GM21360 (cell line): Measurements from ENCODE around the gene GTPBP2.

Experiments
- ATAC-seq: cut with Tn5 transposase; IDR thresholded peaks from one replicate; pipeline ENCODE4 v1.9.1; 2021; ENCODE audit warnings: mild to moderate bottlenecking, moderate library complexity; ENCODE audit not compliant: unreplicated experiment

The GTPBP2 gene

DNA sequence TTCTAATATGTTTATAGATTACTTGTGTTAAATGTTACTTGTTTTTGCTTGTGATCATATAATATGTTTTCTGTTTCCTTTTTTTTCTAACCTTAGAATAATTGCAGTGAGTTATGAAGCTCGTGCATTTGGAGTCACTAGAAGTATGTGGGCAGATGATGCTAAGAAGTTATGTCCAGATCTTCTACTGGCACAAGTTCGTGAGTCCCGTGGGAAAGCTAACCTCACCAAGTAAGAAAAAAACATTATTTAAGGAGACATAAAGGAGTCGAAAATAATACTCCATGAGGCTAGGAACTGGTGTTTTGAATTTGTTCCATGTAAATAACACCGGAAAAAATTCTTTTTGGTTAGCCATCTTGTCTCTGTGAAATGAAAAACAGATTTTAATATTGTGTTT is 46.2 kb downstream of the GTPBP2 start:
- ATAC-seq, result no peak

DNA sequence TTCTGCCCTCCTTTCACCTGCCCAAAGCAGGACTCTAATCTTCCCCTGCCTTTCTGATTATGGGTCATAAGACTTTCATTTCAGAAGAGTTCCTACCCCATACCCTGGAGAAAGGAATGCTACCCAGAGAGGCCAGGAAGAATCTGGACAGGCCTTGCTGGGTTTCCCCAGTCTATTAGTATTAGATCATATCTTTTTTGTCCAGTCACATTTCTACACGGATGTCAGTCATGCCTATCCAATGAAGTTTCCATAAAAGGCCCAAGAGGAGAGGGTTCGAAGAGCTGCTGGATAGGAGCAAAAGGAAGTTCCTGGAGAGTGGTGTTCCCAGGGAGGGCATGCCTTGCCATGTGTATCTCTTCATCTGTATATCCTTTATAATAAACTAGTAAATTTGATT is 49.9 kb downstream of the GTPBP2 start:
- ATAC-seq, result no peak

DNA sequence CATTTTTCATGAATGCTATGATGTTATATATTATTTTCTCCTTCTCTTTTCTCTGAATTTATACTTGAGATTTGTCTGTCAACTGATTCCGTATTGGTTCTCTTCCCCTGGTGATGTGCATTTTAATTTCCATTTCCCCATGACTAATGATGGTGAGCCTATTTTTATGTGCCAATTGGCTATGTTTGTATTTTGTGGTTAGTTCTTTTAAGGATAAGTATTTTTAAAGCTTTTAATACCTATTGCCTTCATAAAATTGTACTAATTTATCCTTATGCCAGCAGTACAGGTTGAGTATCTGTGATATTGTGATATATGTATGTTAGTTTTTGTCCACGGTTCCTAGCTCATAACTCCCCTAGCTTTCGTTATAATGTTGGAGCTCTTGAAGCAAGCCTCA is 50.3 kb downstream of the GTPBP2 start:
- no peak for ATAC-seq

DNA sequence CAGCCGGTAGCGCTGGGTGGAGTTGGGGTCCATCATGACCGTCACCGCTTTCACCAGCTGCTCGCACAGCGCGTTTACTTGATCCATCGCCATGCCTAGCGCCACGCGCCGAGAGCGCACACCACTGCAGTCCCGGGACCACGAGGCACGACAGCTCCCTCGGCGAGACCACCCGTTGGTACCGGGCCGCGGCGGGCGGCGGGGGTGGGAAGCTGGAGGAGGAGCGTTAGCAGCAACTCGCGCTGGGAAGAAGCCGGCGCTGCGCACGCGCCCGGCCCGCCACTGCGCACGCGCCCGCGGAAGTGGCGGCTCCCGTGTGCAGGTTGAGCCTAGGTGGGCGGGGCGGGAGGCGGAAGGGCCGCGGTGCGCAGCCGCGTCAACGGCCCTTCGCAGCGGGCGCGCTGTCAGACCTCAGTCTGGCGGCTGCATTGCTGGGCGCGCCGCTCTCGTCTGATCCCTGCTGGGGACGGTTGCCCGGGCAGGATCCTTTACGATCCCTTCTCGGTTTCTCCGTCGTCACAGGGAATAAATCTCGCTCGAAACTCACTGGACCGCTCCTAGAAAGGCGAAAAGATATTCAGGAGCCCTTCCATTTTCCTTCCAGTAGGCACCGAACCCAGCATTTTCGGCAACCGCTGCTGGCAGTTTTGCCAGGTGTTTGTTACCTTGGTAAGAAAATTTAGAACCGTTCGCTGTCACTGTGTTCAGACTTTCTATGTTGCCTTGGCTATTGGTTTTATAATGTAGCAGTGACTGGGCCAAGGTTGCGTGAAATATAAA is 53.1 kb downstream of the GTPBP2 start, which contains the start of the genes POLH and XPO5:
TSS of gene POLH (plus strand) at position 414 of the 780 bp plus-strand sequence. CDS start 6,135 bp downstream, outside the sequence.
TSS of gene XPO5 (minus strand) at position 267 of the 780 bp plus-strand sequence. CDS start at position 93, 174 bp downstream.
- peak; percentile 91 for ATAC-seq

DNA sequence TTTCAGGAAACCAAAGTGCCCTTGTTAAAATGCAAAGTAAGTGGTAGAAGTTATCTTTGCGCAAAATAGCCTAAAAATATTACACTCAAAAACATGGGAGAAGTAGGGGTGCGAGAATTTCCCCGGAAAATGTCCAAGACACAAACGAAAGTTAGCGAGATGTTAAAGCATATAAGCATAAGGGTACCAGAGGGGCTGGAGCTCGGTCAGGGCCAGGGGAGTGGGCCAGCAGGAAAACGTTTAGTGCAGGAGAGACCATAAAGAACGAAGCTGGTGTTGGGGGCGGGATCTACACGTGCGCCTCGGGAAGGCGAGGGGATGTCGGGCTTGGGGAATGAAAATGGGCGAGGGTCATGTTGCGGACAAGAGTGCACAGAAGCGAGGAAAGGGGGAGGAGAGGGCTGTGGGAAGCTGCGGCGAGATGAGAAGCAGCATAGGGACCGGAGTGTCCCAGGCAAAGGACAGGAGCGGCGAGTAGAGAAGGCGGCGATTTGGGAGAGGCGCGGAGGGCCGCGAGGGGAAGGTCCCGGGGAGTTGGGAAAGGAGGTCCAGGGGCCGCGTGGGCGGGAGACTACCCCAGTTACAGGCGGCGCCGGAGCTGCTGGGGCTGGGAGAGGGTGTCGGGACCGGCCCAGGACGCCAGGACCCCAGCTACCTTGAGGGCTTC is 53.8 kb downstream of the GTPBP2 start:
- peak; percentile 36 for ATAC-seq

DNA sequence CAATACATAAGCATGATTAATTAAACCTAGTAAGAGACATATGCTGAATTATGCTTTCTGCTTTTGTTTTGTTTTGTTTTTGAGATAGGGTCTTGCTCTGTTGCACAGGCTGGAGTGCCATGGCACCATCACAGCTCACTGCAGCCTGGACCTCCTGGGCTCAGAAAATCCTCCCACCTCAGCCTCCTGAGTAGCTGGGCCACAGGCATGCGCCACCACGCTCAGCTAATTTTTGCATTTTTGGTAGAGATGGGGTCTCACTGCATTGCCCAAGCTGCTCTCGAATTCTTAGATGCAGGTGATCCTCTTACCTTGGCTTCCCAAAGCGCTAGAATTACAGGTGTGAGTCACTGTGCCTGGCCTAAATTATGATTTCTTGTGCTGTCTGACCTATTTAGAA is 57.0 kb downstream of the GTPBP2 start:
- no peak for ATAC-seq

DNA sequence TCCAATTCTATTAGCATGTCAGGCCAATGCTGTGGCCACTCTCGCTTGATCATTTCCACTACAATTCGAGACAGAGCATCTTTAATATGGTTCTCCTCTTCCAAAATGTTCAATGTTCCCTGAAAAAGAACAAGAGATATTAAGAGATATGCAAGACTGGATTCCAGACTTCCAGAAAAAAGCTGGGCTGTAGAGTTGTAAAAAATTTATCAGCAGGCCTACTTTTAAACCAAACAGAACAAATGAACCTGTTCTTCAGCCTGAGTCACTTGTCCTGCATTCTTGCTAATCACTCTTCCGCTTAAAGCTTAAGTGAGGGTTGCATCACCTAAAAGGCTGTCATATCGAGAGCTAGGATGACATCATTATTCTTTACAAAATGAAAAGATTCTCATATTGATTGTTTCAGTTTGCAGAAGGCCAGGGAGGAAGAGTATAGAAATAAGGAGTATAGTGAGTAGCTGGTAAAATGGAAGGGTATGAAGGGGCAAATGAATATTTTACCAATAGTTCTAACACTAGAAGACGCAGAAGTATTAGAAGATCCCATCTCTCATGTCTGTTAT is 58.1 kb downstream of the GTPBP2 start:
- ATAC-seq, result no peak
